Thyroid gland (tissue), 4 donors: ENCODE measurements around the gene TMEM51. TPM values are rescaled to one million over a fixed set of nuclear protein-coding genes. Genes with fewer than 3 reads are reported as not detected.

ENCODE experiments used
- DNase-seq, 2 donors: peaks; one replicate each; pipeline ENCODE4 v3.0.0-alpha.2; 2019
- H3K27ac ChIP-seq, 3 donors: fragments of 200-600 bp; sonication (generic); 1 replicate in 2 of 3; 2 replicates in 1 of 3; pipeline ENCODE4 v1.5.1; 2016 to 2019; ENCODE audit warnings: mild to moderate bottlenecking in 1 of 3, moderate library complexity in 1 of 3
- H3K27me3 ChIP-seq: fragments of 200-600 bp; sonication (generic); one replicate; pipeline ENCODE4 v1.5.1; 2019
- H3K36me3 ChIP-seq, 2 donors: fragments of 200-600 bp; sonication (generic); one replicate each; pipeline ENCODE4 v1.5.1; 2016 to 2019
- H3K4me1 ChIP-seq, 2 donors: fragments of 200-600 bp; sonication (generic); one replicate each; pipeline ENCODE4 v1.5.1; 2017 to 2019
- H3K4me3 ChIP-seq, 3 donors: fragments of 200-600 bp; sonication (generic); replicated peaks in 1 of 3; 1 replicate in 2 of 3; 2 replicates in 1 of 3; pipeline ENCODE4 v1.5.1; 2016; ENCODE audit warnings: mild to moderate bottlenecking in 1 of 3
- H3K9me3 ChIP-seq: fragments of 200-600 bp; sonication (generic); one replicate; pipeline ENCODE4 v1.5.1; 2017
- POLR2A ChIP-seq, 2 donors: fragments of 450-650 bp; IDR thresholded peaks; one replicate each; pipeline ENCODE4 v1.6.1; 2017; ENCODE audit warnings: antibody characterized with exemption in 2 of 2, mild to moderate bottlenecking in 2 of 2, moderate library complexity in 1 of 2
- WGBS, 2 donors: methylation state at CpG; one replicate each; pipeline ENCODE4 v1.1.5; 2017; 5-methylcytosine and 5-hydroxymethylcytosine counted together
- intact Hi-C: fragments of 100-400 bp; cut with DNase I; formaldehyde crosslinking; loops from one replicate; pipeline ENCODE4 v1.15.1; 2023
- total RNA-seq, 4 donors: library from RNA; depleted of rRNA; stranded (reverse); fragments of >200 nt; gene quantifications; one replicate each; pipeline ENCODE4 v1.2.3, GENCODE V29; 2016
- TF ChIP-seq, protein P1 (sequence below), 6 experiments: fragments of 200-600 bp in 3 of 6; fragments of 450-650 bp in 3 of 6; sonication (generic) in 3 of 6; IDR thresholded peaks; one replicate each; pipeline ENCODE4 v1.5.1; 2016 to 2019; ENCODE audit warnings: antibody characterized with exemption in 6 of 6, mild to moderate bottlenecking in 2 of 6, inconsistent platforms in 1 of 6, moderate library complexity in 1 of 6

TMEM51 gene
- total RNA-seq, 4 donors from 2014 or later: 3.7 to 12.0 (median 6.4) TPM

- intact Hi-C loops: loop anchor here (10.0 kb wide), 1 partner anchor 1142 kb away; no protein-coding TSS in a partner anchor
- no peak for TF ChIP-seq POLR2A (IDR thresholded peaks at IDR 0.05)
- TF ChIP-seq, protein P1, sequence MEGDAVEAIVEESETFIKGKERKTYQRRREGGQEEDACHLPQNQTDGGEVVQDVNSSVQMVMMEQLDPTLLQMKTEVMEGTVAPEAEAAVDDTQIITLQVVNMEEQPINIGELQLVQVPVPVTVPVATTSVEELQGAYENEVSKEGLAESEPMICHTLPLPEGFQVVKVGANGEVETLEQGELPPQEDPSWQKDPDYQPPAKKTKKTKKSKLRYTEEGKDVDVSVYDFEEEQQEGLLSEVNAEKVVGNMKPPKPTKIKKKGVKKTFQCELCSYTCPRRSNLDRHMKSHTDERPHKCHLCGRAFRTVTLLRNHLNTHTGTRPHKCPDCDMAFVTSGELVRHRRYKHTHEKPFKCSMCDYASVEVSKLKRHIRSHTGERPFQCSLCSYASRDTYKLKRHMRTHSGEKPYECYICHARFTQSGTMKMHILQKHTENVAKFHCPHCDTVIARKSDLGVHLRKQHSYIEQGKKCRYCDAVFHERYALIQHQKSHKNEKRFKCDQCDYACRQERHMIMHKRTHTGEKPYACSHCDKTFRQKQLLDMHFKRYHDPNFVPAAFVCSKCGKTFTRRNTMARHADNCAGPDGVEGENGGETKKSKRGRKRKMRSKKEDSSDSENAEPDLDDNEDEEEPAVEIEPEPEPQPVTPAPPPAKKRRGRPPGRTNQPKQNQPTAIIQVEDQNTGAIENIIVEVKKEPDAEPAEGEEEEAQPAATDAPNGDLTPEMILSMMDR (IDR thresholded peaks at IDR 0.05): no peak
- H3K27ac ChIP-seq: no peak overlapping the region
- WGBS, 2 donors: 71 to 85% methylated on average over 1 of the region's 1 CpG
- H3K4me3 ChIP-seq: no peak overlapping the region
- H3K9me3 ChIP-seq: no peaks in the 10 kb centered on the region
- H3K36me3 ChIP-seq: no peaks in the 10 kb centered on the region
- no peaks in the 10 kb centered on the region for H3K27me3 ChIP-seq
- H3K4me1 ChIP-seq: no peaks in the 10 kb centered on the region
- no peak for DNase-seq
Measured at GRCh38 chr1:15107058-15107687, 46.4 kb upstream of the TMEM51 start.

DNA sequence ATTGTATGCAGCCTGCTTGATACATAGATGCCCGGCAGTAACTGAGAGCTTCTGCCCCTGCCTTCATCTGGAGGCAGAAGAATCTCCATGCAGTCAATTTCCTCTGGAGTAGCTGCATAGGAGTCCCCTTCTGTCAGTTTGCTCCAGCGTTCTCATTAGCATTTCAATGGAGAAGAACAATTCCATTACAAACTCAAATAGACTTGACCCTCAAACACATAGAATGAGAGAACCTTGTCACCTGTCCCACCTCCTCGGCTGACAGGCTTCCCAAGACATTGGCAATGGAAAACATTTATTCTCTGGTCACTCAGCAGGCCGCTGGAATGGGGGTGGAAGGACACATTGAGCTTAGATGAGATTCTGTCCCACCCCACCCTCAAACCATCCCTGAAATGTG lies 45.6 kb upstream of the TMEM51 start:
- Histone ChIP-seq H3K4me1 (no peaks in the 10 kb centered on the region), H3K27me3 (no peaks in the 10 kb centered on the region), H3K36me3 (no peaks in the 10 kb centered on the region), H3K27ac (no peak overlapping the region), H3K4me3 (no peak overlapping the region), H3K9me3 (no peaks in the 10 kb centered on the region)
- WGBS, 2 donors: 43 to 78% methylated on average over 4 of the region's 4 CpGs
- intact Hi-C loops: loop anchor here (10.0 kb wide), 1 partner anchor 1143 kb away; no protein-coding TSS in a partner anchor
- no peak for DNase-seq
- TF ChIP-seq, protein P1 (IDR thresholded peaks at IDR 0.05): no peak
- TF ChIP-seq POLR2A (IDR thresholded peaks at IDR 0.05): no peak

DNA sequence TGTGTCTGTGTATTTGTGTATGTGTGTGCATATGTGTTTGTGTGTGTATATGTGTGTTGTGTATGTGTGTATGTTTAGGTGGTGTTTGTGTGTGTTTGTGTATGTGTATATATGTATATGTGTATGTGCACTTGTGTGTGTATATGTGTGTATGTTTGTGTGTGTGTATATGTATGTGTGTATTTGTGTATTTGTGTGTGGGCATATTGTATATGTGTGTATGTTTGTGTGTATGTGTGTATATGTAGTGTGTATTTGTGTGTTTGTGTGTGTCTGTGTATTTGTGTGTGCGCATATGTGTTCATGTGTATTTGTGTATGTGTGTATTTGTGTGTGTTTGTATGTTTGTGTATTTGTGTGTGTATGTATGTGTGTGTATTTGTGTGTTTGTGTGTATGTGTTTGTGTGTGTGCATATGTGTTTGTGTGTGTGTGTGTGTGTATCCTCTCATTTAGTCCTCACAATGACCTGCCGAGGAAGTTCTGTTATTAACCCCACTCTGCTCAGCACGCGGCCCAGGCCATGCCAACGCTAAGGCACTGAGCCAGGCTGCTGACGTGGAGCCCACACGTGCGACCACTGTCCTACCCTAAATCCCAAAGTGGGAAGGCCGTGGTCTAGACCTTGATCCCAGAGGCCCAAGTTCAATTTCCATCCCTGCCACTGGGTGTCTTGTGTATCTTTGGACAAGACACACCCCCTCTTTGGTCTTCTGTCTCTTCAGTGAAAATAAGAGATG lies 43.2 kb upstream of the TMEM51 start:
- WGBS, 2 donors: 87 to 91% methylated on average over 9 of the region's 9 CpGs
- Histone ChIP-seq H3K4me3 (no peak overlapping the region), H3K4me1 (no peaks in the 10 kb centered on the region), H3K27ac (no peak overlapping the region), H3K27me3 (no peaks in the 10 kb centered on the region), H3K36me3 (no peaks in the 10 kb centered on the region), H3K9me3 (no peaks in the 10 kb centered on the region)
- intact Hi-C loops: no loop called here
- no peak for DNase-seq
- TF ChIP-seq, protein P1 (IDR thresholded peaks at IDR 0.05): no peak
- TF ChIP-seq POLR2A (IDR thresholded peaks at IDR 0.05): no peak

GRCh38 chr1:15110867-15111230 lies 42.7 kb upstream of the TMEM51 start:
- H3K4me1 ChIP-seq: no peaks in the 10 kb centered on the region

More at GRCh38 chr1:15110867-15111230, 42.7 kb upstream of the TMEM51 start:
- Histone ChIP-seq H3K36me3 (no peaks in the 10 kb centered on the region), H3K4me3 (no peak overlapping the region), H3K27ac (no peak overlapping the region), H3K9me3 (no peaks in the 10 kb centered on the region), H3K27me3 (no peaks in the 10 kb centered on the region)
- TF ChIP-seq, protein P1 (IDR thresholded peaks at IDR 0.05): no peak
- TF ChIP-seq POLR2A (IDR thresholded peaks at IDR 0.05): no peak
- 91 to 92% methylated on average over 2 of the region's 2 CpGs for WGBS, 2 donors
- intact Hi-C loops: no loop called here
- no peak for DNase-seq
